Uterus (tissue), 2 donors: ENCODE results near the gene CAGE1.

Experiments
- POLR2A ChIP-seq, 2 donors: fragments of 450-650 bp; IDR thresholded peaks; one replicate each; pipeline ENCODE4 v1.6.1; 2016; ENCODE audit warnings: antibody characterized with exemption in 2 of 2, mild to moderate bottlenecking in 1 of 2, moderate library complexity in 1 of 2
- TF ChIP-seq, protein P1 (sequence below), 4 experiments: fragments of 200-600 bp in 2 of 4; fragments of 450-650 bp in 2 of 4; sonication (generic) in 2 of 4; IDR thresholded peaks; one replicate each; pipeline ENCODE4 v1.5.1; 2016 to 2019; ENCODE audit warnings: antibody characterized with exemption in 4 of 4, mild to moderate bottlenecking in 2 of 4, moderate library complexity in 1 of 4

- TF ChIP-seq, protein P1, sequence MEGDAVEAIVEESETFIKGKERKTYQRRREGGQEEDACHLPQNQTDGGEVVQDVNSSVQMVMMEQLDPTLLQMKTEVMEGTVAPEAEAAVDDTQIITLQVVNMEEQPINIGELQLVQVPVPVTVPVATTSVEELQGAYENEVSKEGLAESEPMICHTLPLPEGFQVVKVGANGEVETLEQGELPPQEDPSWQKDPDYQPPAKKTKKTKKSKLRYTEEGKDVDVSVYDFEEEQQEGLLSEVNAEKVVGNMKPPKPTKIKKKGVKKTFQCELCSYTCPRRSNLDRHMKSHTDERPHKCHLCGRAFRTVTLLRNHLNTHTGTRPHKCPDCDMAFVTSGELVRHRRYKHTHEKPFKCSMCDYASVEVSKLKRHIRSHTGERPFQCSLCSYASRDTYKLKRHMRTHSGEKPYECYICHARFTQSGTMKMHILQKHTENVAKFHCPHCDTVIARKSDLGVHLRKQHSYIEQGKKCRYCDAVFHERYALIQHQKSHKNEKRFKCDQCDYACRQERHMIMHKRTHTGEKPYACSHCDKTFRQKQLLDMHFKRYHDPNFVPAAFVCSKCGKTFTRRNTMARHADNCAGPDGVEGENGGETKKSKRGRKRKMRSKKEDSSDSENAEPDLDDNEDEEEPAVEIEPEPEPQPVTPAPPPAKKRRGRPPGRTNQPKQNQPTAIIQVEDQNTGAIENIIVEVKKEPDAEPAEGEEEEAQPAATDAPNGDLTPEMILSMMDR (IDR thresholded peaks at IDR 0.05), result no peak
- no peak for TF ChIP-seq POLR2A (IDR thresholded peaks at IDR 0.05)
These were observed 96.8 kb downstream of the CAGE1 start for GRCh38 chr6:7292596-7293255.
